GM18951 (cell line): ENCODE results near the gene FLRT2.

Source experiments
- POLR2A ChIP-seq: IDR thresholded peaks from 4 replicates; pipeline ENCODE4 v1.6.1; 2011; ENCODE audit warnings: mild to moderate bottlenecking; ENCODE audit not compliant: insufficient read length, insufficient read depth; ENCODE audit errors: extremely low read depth
- in situ Hi-C: fragments of 300-500 bp; cut with MboI; formaldehyde crosslinking; loops from one replicate; pipeline ENCODE4 v1.12.0; 2022; ENCODE audit warnings: low sequenced_read_pairs, mixed read lengths, inconsistent platforms; ENCODE audit not compliant: unreplicated experiment

The FLRT2 gene

GRCh38 chr14:85529803-85530574 lies at the start of gene FLRT2:
TSS of gene FLRT2 (plus strand) at chr14:85530144. CDS start at chr14:85621515, 91,371 bp downstream.
- in situ Hi-C loops = no loop called here
- TF ChIP-seq POLR2A = no peak

- no peak for TF ChIP-seq POLR2A
- in situ Hi-C loops = no loop called here
Observed at GRCh38 chr14:85481471-85481870, 48.5 kb upstream of the FLRT2 start.

- in situ Hi-C loops = no loop called here
- TF ChIP-seq POLR2A = no peak
Observed at GRCh38 chr14:85482552-85482951, 47.4 kb upstream of the FLRT2 start.

- in situ Hi-C loops = no loop called here
- TF ChIP-seq POLR2A = no peak
Observed at GRCh38 chr14:85483037-85483436, 46.9 kb upstream of the FLRT2 start.

- no peak for TF ChIP-seq POLR2A
- in situ Hi-C loops = no loop called here
Observed at GRCh38 chr14:85483652-85484051, 46.3 kb upstream of the FLRT2 start.

- in situ Hi-C loops = no loop called here
- no peak for TF ChIP-seq POLR2A
Observed at GRCh38 chr14:85487215-85487614, 42.7 kb upstream of the FLRT2 start.

GRCh38 chr14:85501751-85502150 lies 28.2 kb upstream of the FLRT2 start:
- no peak for TF ChIP-seq POLR2A
- in situ Hi-C loops = no loop called here

GRCh38 chr14:85508863-85509262 lies 21.1 kb upstream of the FLRT2 start:
- TF ChIP-seq POLR2A = no peak
- in situ Hi-C loops = no loop called here

GRCh38 chr14:85512451-85512850 lies 17.5 kb upstream of the FLRT2 start:
- TF ChIP-seq POLR2A = no peak

GRCh38 chr14:85514487-85514886 lies 15.5 kb upstream of the FLRT2 start:
- no peak for TF ChIP-seq POLR2A
- in situ Hi-C loops = no loop called here

More at GRCh38 chr14:85512451-85512850, 17.5 kb upstream of the FLRT2 start:
- in situ Hi-C loops = no loop called here

- in situ Hi-C loops = no loop called here
- TF ChIP-seq POLR2A = no peak
Observed at GRCh38 chr14:85516239-85517113, 13.5 kb upstream of the FLRT2 start.

- TF ChIP-seq POLR2A = no peak
- in situ Hi-C loops = no loop called here
Observed at GRCh38 chr14:85517114-85517688, 12.7 kb upstream of the FLRT2 start.

- in situ Hi-C loops = no loop called here
Observed at GRCh38 chr14:85519661-85520305, 10.2 kb upstream of the FLRT2 start.

More at GRCh38 chr14:85519661-85520305, 10.2 kb upstream of the FLRT2 start:
- TF ChIP-seq POLR2A = no peak
